GM23338 (cell line): ENCODE measurements around the gene PHACTR2. TPM values are rescaled to one million over a fixed set of nuclear protein-coding genes. Genes with fewer than 3 reads are reported as not detected.

Experiments used
- ATAC-seq: fragments of 200-7000 bp; cut with Tn5 transposase; 3 replicates; pipeline ENCODE4 v1.9.1; 2020
- DNase-seq: peaks from one replicate; pipeline ENCODE4 v3.0.0-alpha.2; 2015; ENCODE audit warnings: low spot score
- H2AFZ ChIP-seq: fragments of 200-600 bp; sonication (generic); 2 replicates; pipeline ENCODE4 v1.8.0; 2016; ENCODE audit warnings: antibody characterized with exemption, mild to moderate bottlenecking, moderate library complexity
- H3F3A ChIP-seq: fragments of 200-600 bp; sonication (generic); replicated peaks from 2 replicates; pipeline ENCODE4 v1.8.0; 2017; ENCODE audit warnings: antibody characterized with exemption, mixed run types, low read depth
- H3K27ac ChIP-seq: fragments of 200-600 bp; sonication (generic); 2 replicates; pipeline ENCODE4 v1.6.1; 2016; ENCODE audit warnings: low read depth
- H3K27me3 ChIP-seq: fragments of 200-600 bp; sonication (generic); 2 replicates; pipeline ENCODE4 v1.8.0; 2016; ENCODE audit warnings: mild to moderate bottlenecking, mixed run types, moderate library complexity; ENCODE audit not compliant: insufficient read depth
- H3K36me3 ChIP-seq: fragments of 200-600 bp; sonication (generic); 2 replicates; pipeline ENCODE4 v1.8.0; 2016; ENCODE audit warnings: mild to moderate bottlenecking; ENCODE audit not compliant: insufficient read depth
- H3K4me1 ChIP-seq: fragments of 200-600 bp; sonication (generic); 2 replicates; pipeline ENCODE4 v1.8.0; 2016; ENCODE audit warnings: mild to moderate bottlenecking, moderate library complexity; ENCODE audit not compliant: insufficient read depth
- H3K4me2 ChIP-seq: fragments of 200-600 bp; sonication (generic); 2 replicates; pipeline ENCODE4 v1.7.1; 2017; ENCODE audit warnings: mixed run types
- H3K4me3 ChIP-seq: fragments of 200-600 bp; sonication (generic); 2 replicates; pipeline ENCODE4 v1.6.1; 2016; ENCODE audit warnings: mixed run types
- H3K79me2 ChIP-seq: fragments of 200-600 bp; sonication (generic); replicated peaks from 2 replicates; pipeline ENCODE4 v1.8.0; 2017; ENCODE audit warnings: mild to moderate bottlenecking; ENCODE audit not compliant: insufficient read depth
- H3K9me2 ChIP-seq: fragments of 200-600 bp; sonication (generic); 2 replicates; pipeline ENCODE4 v1.8.0; 2017; ENCODE audit not compliant: insufficient read depth
- H4K20me1 ChIP-seq: fragments of 200-600 bp; sonication (generic); replicated peaks from 2 replicates; pipeline ENCODE4 v1.8.0; 2017; ENCODE audit warnings: mild to moderate bottlenecking; ENCODE audit not compliant: insufficient read depth
- H3K27ac Mint-ChIP-seq: 2 replicates; pipeline ENCODE4 v1.8.0; 2020; ENCODE audit warnings: inconsistent platforms, mild to moderate bottlenecking, moderate library complexity, mixed read lengths
- H3K27me3 Mint-ChIP-seq: 3 replicates; pipeline ENCODE4 v1.8.0; 2022; ENCODE audit warnings: low read depth, mild to moderate bottlenecking, moderate library complexity, mixed read lengths, inconsistent platforms; ENCODE audit not compliant: insufficient read depth, poor library complexity
- H3K36me3 Mint-ChIP-seq: 3 replicates; pipeline ENCODE4 v1.8.0; 2021; ENCODE audit warnings: low read depth, mild to moderate bottlenecking, inconsistent platforms, moderate library complexity, mixed read lengths
- H3K4me1 Mint-ChIP-seq: 3 replicates; pipeline ENCODE4 v1.8.0; 2020; ENCODE audit warnings: mild to moderate bottlenecking, inconsistent platforms, mixed read lengths
- H3K4me3 Mint-ChIP-seq: 3 replicates; pipeline ENCODE4 v1.8.0; 2021; ENCODE audit warnings: moderate library complexity, mild to moderate bottlenecking, inconsistent platforms, mixed read lengths
- H3K9me3 Mint-ChIP-seq: 3 replicates; pipeline ENCODE4 v1.8.0; 2020; ENCODE audit warnings: moderate library complexity, mild to moderate bottlenecking, inconsistent platforms, mixed read lengths
- CREB1 ChIP-seq: fragments of 250-450 bp; sonication (Bioruptor Pico); IDR thresholded peaks from 2 replicates; pipeline ENCODE4 v1.5.0; 2020; ENCODE audit warnings: low read depth, mild to moderate bottlenecking, moderate library complexity
- CTCF ChIP-seq, 2 experiments: fragments of 200-600 bp in 1 of 2; sonication (generic) in 1 of 2; conservative IDR thresholded peaks; 2 replicates each; pipeline versions ENCODE4 v1.5.1 to v1.6.1; 2016 to 2017; ENCODE audit warnings: antibody characterized with exemption in 2 of 2, low read depth in 2 of 2, mild to moderate bottlenecking in 2 of 2, moderate library complexity in 1 of 2
- ETS1 ChIP-seq: IDR thresholded peaks from 2 replicates; pipeline ENCODE4 v1.6.1; 2016; ENCODE audit warnings: antibody characterized with exemption
- EZH2 ChIP-seq: fragments of 200-600 bp; sonication (generic); IDR thresholded peaks from one replicate; pipeline ENCODE4 v1.8.0; 2017; ENCODE audit warnings: antibody characterized with exemption, mild to moderate bottlenecking, low read depth; ENCODE audit not compliant: unreplicated experiment
- JUNB ChIP-seq: IDR thresholded peaks from one replicate; pipeline ENCODE4 v1.6.1; 2016; ENCODE audit warnings: antibody characterized with exemption; ENCODE audit not compliant: unreplicated experiment
- NANOG ChIP-seq: IDR thresholded peaks from 2 replicates; pipeline ENCODE4 v1.6.1; 2016; ENCODE audit warnings: antibody characterized with exemption, borderline replicate concordance
- POLR2AphosphoS5 ChIP-seq: IDR thresholded peaks from 2 replicates; pipeline ENCODE4 v1.6.1; 2016; ENCODE audit warnings: antibody characterized with exemption, low read depth
- STAT1 ChIP-seq: IDR thresholded peaks from one replicate; pipeline ENCODE4 v1.6.1; 2016; ENCODE audit warnings: antibody characterized with exemption; ENCODE audit not compliant: unreplicated experiment
- ZNF114 ChIP-seq: fragments of 250-450 bp; sonication (Bioruptor Pico); IDR thresholded peaks from 2 replicates; pipeline ENCODE4 v1.5.0; 2020; ENCODE audit warnings: mild to moderate bottlenecking, moderate library complexity
- ZNF331 ChIP-seq: fragments of 250-450 bp; sonication (Bioruptor Pico); IDR thresholded peaks from 2 replicates; pipeline ENCODE4 v1.5.0; 2020; ENCODE audit warnings: low read depth, mild to moderate bottlenecking, moderate library complexity
- polyA plus RNA-seq: library from polyadenylated mRNA; unstranded; fragments of >200 nt; fragmentation: Nextera tagmentation; extraction: Ambion mirVana; gene quantifications from 2 replicates; pipeline ENCODE4 v1.2.1, GENCODE V29; 2016
- total RNA-seq: library from RNA; depleted of rRNA; stranded (reverse); fragments of >200 nt; shearing (Covaris generic); gene quantifications from 2 replicates; pipeline ENCODE4 v1.2.3, GENCODE V29; 2014
- TF ChIP-seq, protein P1 (sequence below): IDR thresholded peaks from one replicate; pipeline ENCODE4 v1.6.1; 2018; ENCODE audit warnings: antibody characterized with exemption; ENCODE audit not compliant: unreplicated experiment

Gene PHACTR2
- total and polyA plus RNA-seq, 2 experiments from 2014 or later: 67.7 to 105 TPM

GRCh38 chr6:143842461-143842901 lies 164.7 kb downstream of the PHACTR2 start:
- Mint-ChIP-seq H3K27me3 (peaks cover 5% of the 10 kb centered on the region), H3K27ac (peak overlapping the region; percentile 95), H3K4me3 (peak overlapping the region; percentile 96), H3K9me3 (no peaks in the 10 kb centered on the region), H3K36me3 (peaks cover 39% of the 10 kb centered on the region), H3K4me1 (peaks cover 11% of the 10 kb centered on the region)
- Histone ChIP-seq H3K4me3 (peak overlapping the region; percentile 91), H3K27ac (peak overlapping the region; percentile 84), H3K79me2 (peaks cover 43% of the 10 kb centered on the region), H3K9me2 (no peaks in the 10 kb centered on the region), H3K4me2 (peak overlapping the region; percentile 95), H3F3A (no peaks in the 10 kb centered on the region), H2AFZ (peak overlapping the region; percentile 45; the same call in 1 of the 2 replicates), H4K20me1 (0 out of 2 replicates have a peak, but pooled peaks cover 10% of the 10 kb centered on the region), H3K36me3 (peaks cover 31% of the 10 kb centered on the region), H3K4me1 (peaks cover 12% of the 10 kb centered on the region), H3K27me3 (no peaks in the 10 kb centered on the region)
- TF ChIP-seq NANOG: no peak
- TF ChIP-seq ZNF114: no peak
- no peak for TF ChIP-seq CREB1
- TF ChIP-seq EZH2: no peak
- TF ChIP-seq, protein P1, sequence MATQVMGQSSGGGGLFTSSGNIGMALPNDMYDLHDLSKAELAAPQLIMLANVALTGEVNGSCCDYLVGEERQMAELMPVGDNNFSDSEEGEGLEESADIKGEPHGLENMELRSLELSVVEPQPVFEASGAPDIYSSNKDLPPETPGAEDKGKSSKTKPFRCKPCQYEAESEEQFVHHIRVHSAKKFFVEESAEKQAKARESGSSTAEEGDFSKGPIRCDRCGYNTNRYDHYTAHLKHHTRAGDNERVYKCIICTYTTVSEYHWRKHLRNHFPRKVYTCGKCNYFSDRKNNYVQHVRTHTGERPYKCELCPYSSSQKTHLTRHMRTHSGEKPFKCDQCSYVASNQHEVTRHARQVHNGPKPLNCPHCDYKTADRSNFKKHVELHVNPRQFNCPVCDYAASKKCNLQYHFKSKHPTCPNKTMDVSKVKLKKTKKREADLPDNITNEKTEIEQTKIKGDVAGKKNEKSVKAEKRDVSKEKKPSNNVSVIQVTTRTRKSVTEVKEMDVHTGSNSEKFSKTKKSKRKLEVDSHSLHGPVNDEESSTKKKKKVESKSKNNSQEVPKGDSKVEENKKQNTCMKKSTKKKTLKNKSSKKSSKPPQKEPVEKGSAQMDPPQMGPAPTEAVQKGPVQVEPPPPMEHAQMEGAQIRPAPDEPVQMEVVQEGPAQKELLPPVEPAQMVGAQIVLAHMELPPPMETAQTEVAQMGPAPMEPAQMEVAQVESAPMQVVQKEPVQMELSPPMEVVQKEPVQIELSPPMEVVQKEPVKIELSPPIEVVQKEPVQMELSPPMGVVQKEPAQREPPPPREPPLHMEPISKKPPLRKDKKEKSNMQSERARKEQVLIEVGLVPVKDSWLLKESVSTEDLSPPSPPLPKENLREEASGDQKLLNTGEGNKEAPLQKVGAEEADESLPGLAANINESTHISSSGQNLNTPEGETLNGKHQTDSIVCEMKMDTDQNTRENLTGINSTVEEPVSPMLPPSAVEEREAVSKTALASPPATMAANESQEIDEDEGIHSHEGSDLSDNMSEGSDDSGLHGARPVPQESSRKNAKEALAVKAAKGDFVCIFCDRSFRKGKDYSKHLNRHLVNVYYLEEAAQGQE: no peak
- no peak for TF ChIP-seq CTCF (conservative IDR thresholded peaks at IDR 0.05; ENCODE audit: low read depth in 2 of 2)
- no peak for TF ChIP-seq STAT1
- TF ChIP-seq JUNB: no peak
- no peak for TF ChIP-seq POLR2AphosphoS5
- no peak for TF ChIP-seq ZNF331
- TF ChIP-seq ETS1: no peak
- DNase-seq (no peak), ATAC-seq (no peak)
